Common myeloid progenitor, CD34-positive (primary cell): ENCODE results near the gene TRIM46. TPM values are rescaled to one million over a fixed set of nuclear protein-coding genes. Genes with fewer than 3 reads are reported as not detected.

Experiments used
- CTCF ChIA-PET: fragments of 350-600 bp; sonication (Branson Sonifier 250); formaldehyde crosslinking; loops from one replicate; lab custom pipeline; 2021; ENCODE audit warnings: antibody characterized with exemption; lab: Charles Lee
- POLR2A ChIA-PET: fragments of 350-600 bp; sonication (Branson Sonifier 250); formaldehyde crosslinking; loops from one replicate; lab custom pipeline; 2021; ENCODE audit warnings: antibody characterized with exemption; lab: Charles Lee
- DNase-seq, 3 donors: peaks; one replicate each; pipeline versions ENCODE4 v3.0.0 to v3.0.0-alpha.2; 2013
- H3K27ac ChIP-seq, 2 experiments: 1 replicate in 1 of 2; 2 replicates in 1 of 2; pipeline ENCODE4 v1.7.0; 2013; ENCODE audit warnings: inconsistent platforms in 2 of 2, low read length in 2 of 2, mild to moderate bottlenecking in 2 of 2, low read depth in 1 of 2, moderate library complexity in 1 of 2; ENCODE audit not compliant: severe bottlenecking in 2 of 2, insufficient read depth in 1 of 2, poor library complexity in 1 of 2
- H3K27me3 ChIP-seq, 5 experiments: replicated peaks in 2 of 5; 1 replicate in 3 of 5; 2 replicates in 2 of 5; pipeline versions ENCODE4 v1.6.1 to v1.7.0; 2013; ENCODE audit warnings: low read length in 4 of 5, mild to moderate bottlenecking in 2 of 5, moderate library complexity in 2 of 5, inconsistent platforms in 1 of 5; ENCODE audit not compliant: insufficient read depth in 5 of 5, control insufficient read depth in 4 of 5
- H3K36me3 ChIP-seq, 4 experiments: 1 replicate in 2 of 4; 2 replicates in 2 of 4; pipeline versions ENCODE4 v1.6.1 to v1.7.0; 2013; ENCODE audit warnings: low read length in 3 of 4, control low read depth in 1 of 4, mild to moderate bottlenecking in 1 of 4; ENCODE audit not compliant: control insufficient read depth in 4 of 4, insufficient read depth in 4 of 4
- H3K4me1 ChIP-seq, 4 experiments: 1 replicate in 3 of 4; 2 replicates in 1 of 4; pipeline versions ENCODE4 v1.6.1 to v1.7.1; 2013; ENCODE audit warnings: low read length in 3 of 4, mild to moderate bottlenecking in 3 of 4, control low read depth in 1 of 4, inconsistent platforms in 1 of 4, moderate library complexity in 1 of 4; ENCODE audit not compliant: control insufficient read depth in 4 of 4, insufficient read depth in 4 of 4; ENCODE audit errors: control extremely low read depth in 1 of 4
- H3K4me3 ChIP-seq, 7 experiments: 1 replicate in 4 of 7; 2 replicates in 3 of 7; pipeline versions ENCODE4 v1.5.1 to v1.7.0; 2013; ENCODE audit warnings: mild to moderate bottlenecking in 7 of 7, low read length in 6 of 7, moderate library complexity in 6 of 7, inconsistent platforms in 2 of 7, low read depth in 2 of 7, control low read depth in 1 of 7; ENCODE audit not compliant: insufficient read depth in 4 of 7, control insufficient read depth in 1 of 7; ENCODE audit errors: extremely low read depth in 1 of 7
- H3K9me3 ChIP-seq, 5 experiments: 1 replicate in 4 of 5; 2 replicates in 1 of 5; pipeline versions ENCODE4 v1.6.1 to v1.7.1; 2013; ENCODE audit warnings: low read length in 4 of 5, mild to moderate bottlenecking in 2 of 5, inconsistent platforms in 1 of 5, low read depth in 1 of 5, moderate library complexity in 1 of 5; ENCODE audit not compliant: control insufficient read depth in 4 of 5, insufficient read depth in 2 of 5; ENCODE audit errors: control extremely low read depth in 1 of 5
- WGBS: methylation state at CpG from one replicate; pipeline ENCODE4 v1.1.5; 2013; ENCODE audit not compliant: insufficient coverage; 5-methylcytosine and 5-hydroxymethylcytosine counted together
- polyA plus RNA-seq: library from polyadenylated mRNA; unstranded; fragments of 120-200 nt; gene quantifications from one replicate; pipeline ENCODE4 v1.2.1, GENCODE V29; 2013

The TRIM46 gene, protein sequence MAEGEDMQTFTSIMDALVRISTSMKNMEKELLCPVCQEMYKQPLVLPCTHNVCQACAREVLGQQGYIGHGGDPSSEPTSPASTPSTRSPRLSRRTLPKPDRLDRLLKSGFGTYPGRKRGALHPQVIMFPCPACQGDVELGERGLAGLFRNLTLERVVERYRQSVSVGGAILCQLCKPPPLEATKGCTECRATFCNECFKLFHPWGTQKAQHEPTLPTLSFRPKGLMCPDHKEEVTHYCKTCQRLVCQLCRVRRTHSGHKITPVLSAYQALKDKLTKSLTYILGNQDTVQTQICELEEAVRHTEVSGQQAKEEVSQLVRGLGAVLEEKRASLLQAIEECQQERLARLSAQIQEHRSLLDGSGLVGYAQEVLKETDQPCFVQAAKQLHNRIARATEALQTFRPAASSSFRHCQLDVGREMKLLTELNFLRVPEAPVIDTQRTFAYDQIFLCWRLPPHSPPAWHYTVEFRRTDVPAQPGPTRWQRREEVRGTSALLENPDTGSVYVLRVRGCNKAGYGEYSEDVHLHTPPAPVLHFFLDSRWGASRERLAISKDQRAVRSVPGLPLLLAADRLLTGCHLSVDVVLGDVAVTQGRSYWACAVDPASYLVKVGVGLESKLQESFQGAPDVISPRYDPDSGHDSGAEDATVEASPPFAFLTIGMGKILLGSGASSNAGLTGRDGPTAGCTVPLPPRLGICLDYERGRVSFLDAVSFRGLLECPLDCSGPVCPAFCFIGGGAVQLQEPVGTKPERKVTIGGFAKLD
- 16.2 TPM for polyA plus RNA-seq

DNA sequence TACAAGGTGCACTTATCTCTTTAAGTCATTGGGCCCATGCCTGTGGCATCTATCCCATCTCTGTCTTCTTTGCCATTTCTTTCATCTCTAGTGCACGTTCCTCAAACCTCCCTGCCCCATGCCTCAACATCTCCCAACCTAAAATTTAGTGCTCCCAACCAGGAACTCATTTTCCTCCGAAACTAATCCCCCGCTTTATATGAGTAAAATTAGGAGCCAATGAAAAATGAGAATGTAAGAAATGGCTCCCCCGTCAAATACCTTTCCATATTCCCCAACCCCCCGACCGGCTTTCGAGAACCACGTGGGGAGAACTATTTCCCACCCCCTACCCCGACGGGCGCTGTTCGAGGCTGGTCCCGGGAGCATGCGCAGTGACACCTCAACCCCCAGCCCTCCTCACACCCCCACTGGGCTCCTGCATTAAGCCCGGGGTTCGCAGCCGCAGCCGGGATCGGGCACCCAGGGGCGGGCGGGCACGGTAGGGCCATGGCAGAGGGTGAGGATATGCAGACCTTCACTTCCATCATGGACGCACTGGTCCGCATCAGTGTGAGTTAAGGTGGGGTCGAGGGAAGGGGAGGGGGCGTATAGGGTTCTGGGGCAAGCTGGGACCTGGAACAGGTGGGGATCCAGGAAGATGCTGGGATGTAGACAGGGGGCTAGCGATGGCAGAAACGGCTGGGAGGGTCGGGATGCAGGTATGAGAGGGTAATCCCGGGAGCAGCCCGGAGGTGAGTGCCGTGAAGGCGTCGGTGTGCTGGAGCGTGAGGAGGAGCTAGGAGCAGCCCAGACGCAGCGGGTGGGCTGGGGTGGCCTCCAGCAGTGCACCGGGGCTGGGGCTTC, at the start of gene TRIM46:
Gene TRIM46 (plus strand): TSS at position 372 of the 846 bp plus-strand sequence. CDS start 118 bp downstream, at position 490.
- Histone ChIP-seq H3K9me3 (no peaks in the 10 kb centered on the region), H3K27ac (peak within 1 kb of the TSS; percentile 84 to 93), H3K27me3 (no peaks in the 10 kb centered on the region), H3K4me3 (peak within 1 kb of the TSS; percentile 77 to 95 (median 88)), H3K36me3 (peaks cover 10 to 41% (median 22%) of the 10 kb centered on the region in 4 experiments), H3K4me1 (peaks cover 0 to 47% (median 39%) of the 10 kb centered on the region in 4 experiments)
- DNase-seq = peak; percentile 35 to 63 (median 61)
- ChIA-PET POLR2A (interaction anchor here (0.9 to 1.5 kb wide), 5 partner anchors 20 to 122 kb away, joined by 3 to 8 read pairs (median 5); partner anchors contain the start of genes ADAM15 and SLC50A1), CTCF (interaction anchor here (0.6 to 11.0 kb wide), 26 partner anchors 21 to 419 kb away, joined by 3 to 258 read pairs (median 5); partner anchors contain the start of genes DPM3, EFNA1, MTX1 and SLC50A1)
- WGBS = 0% methylated on average over 22 of the region's 38 CpGs

DNA sequence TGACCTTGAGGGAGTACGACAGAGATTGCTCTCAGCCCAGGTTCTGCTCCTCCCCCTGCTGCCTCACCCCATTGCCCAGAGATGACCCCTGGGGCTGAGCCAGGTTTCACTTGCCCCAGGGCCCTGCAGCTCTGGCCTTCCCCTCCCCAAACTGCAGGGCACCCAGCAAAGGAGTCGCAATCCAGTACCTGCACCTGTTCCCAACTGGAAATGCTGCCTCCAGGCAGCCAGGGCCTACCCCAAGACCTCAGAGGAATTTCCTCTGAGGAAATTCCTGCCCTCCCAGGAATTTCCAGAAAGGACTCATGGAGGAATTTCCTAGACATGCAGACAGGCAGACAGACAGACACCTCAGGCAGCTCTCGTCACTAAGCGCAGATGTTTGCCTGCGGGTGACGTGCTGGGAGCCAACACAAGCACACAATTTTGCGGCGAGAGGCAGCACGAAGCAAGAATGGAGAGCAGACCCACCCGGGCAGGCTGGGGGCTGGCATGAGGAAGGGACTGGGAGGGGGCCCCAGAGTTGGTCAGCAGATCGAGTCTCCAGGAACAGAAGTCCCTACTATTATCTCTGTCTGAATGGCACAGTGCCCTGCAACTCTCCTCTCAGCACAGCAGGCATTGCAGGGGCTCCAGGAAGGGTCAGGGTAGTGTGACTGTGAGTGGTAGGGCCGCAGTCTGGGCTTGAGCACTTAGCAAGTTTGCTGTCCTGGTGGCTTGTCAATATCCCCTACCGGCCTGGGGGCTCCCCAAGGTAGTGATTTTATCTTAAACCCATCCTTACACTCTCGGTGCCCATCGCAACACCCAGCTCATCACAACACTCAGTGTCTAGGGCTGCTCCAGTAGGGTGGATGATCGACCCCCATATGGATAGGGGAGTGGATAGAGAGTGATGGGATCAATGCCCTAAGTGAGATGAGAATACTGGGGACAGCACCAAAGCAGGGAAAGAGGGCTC, 48.9 kb upstream of the TRIM46 start:
- peaks cover 0 to 9% (median 3%) of the 10 kb centered on the region in 5 experiments for H3K27me3 ChIP-seq
- 91% methylated on average over 14 of the region's 16 CpGs for WGBS
- H3K9me3 ChIP-seq = no peaks in the 10 kb centered on the region
- H3K27ac ChIP-seq = no peak overlapping the region
- CTCF ChIA-PET = interaction anchor here (0.9 to 8.6 kb wide), 9 partner anchors 9 to 45 kb away, joined by 3 to 48 read pairs (median 5); no protein-coding TSS in a partner anchor
- DNase-seq = no peak
- peaks cover 3 to 38% (median 37%) of the 10 kb centered on the region in 4 experiments for H3K4me1 ChIP-seq
- POLR2A ChIA-PET = interaction anchor here (1.0 kb wide), 1 partner anchor 9 kb away, joined by 3 read pairs; no protein-coding TSS in a partner anchor
- H3K36me3 ChIP-seq = no peaks in the 10 kb centered on the region
- no peak overlapping the region for H3K4me3 ChIP-seq

DNA sequence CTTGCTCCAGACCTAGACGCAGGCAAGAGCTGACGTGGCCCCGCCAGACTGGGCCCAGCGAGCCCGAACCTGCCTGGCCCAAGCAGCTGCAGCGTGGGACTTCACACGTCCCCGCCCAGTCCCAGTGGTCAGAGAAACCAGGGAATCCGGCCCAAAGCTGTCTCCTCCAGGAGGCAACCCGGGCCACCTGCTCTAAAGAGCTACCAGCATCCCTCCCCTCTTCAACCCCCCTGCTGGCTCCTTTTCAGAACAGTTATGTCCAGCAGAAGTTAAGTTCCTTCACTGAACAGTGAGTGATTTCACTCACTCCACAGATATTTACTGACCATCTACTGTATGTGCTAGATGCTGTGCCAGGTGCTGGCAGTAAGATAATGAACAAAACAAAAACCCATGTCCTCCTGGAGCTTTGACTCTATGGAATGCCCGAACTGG, 48.1 kb upstream of the TRIM46 start:
- no peak for DNase-seq
- no peaks in the 10 kb centered on the region for H3K36me3 ChIP-seq
- WGBS = 95% methylated on average over 9 of the region's 11 CpGs
- H3K4me3 ChIP-seq = no peak overlapping the region
- peaks cover 0 to 9% (median 3%) of the 10 kb centered on the region in 5 experiments for H3K27me3 ChIP-seq
- H3K4me1 ChIP-seq = peaks cover 4 to 45% (median 44%) of the 10 kb centered on the region in 4 experiments
- ChIA-PET CTCF (interaction anchor here (1.1 to 8.6 kb wide), 10 partner anchors 7 to 46 kb away, joined by 3 to 48 read pairs (median 6); no protein-coding TSS in a partner anchor), POLR2A (interaction anchor here (1.0 kb wide), 1 partner anchor 10 kb away, joined by 3 read pairs; no protein-coding TSS in a partner anchor)
- no peaks in the 10 kb centered on the region for H3K9me3 ChIP-seq
- no peak overlapping the region for H3K27ac ChIP-seq

DNA sequence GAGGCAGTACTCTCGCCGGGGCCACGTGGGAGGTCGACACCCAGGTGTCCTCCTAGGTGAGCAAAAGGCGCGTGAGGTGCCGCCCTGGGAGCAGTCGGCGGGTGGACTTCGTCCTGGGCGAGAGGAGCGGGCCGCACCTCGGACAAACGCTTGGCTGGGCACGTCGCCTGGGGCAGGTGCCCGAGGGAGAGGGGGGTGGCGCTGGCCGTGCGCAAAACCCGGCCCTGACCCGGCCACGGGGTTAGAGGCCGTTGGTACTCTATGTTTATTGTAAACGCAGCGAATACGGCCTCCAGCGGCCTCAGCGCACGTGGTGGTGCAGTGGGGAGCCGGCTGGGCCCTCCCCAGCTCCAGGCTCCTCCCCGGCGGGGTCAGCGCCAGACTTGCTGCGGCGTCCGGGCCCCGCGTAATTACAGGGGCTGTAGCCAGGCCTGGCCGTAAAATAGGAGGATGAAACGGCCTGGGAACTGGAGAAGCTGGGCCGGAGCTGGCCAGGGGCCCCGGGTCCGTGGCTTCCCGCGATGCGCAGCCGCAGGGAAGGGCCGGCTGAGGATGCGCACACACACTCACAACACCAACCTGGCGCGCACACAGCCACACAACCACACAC, 47.6 kb upstream of the TRIM46 start:
- DNase-seq = no peak
- no peak overlapping the region for H3K27ac ChIP-seq
- ChIA-PET POLR2A (interaction anchor here (1.0 kb wide), 1 partner anchor 10 kb away, joined by 3 read pairs; no protein-coding TSS in a partner anchor), CTCF (interaction anchor here (1.0 to 8.6 kb wide), 11 partner anchors 8 to 46 kb away, joined by 3 to 48 read pairs (median 5); no protein-coding TSS in a partner anchor)
- peak overlapping the region in 2 of 7 experiments; percentile 85 to 87 for H3K4me3 ChIP-seq
- H3K4me1 ChIP-seq = peaks cover 9 to 51% (median 48%) of the 10 kb centered on the region in 4 experiments
- H3K27me3 ChIP-seq = peaks cover 0 to 9% (median 3%) of the 10 kb centered on the region in 5 experiments
- no peaks in the 10 kb centered on the region for H3K9me3 ChIP-seq
- H3K36me3 ChIP-seq = peaks cover 0 to under 1% (median 0%) of the 10 kb centered on the region in 4 experiments
- 71% methylated on average over 49 of the region's 53 CpGs for WGBS

DNA sequence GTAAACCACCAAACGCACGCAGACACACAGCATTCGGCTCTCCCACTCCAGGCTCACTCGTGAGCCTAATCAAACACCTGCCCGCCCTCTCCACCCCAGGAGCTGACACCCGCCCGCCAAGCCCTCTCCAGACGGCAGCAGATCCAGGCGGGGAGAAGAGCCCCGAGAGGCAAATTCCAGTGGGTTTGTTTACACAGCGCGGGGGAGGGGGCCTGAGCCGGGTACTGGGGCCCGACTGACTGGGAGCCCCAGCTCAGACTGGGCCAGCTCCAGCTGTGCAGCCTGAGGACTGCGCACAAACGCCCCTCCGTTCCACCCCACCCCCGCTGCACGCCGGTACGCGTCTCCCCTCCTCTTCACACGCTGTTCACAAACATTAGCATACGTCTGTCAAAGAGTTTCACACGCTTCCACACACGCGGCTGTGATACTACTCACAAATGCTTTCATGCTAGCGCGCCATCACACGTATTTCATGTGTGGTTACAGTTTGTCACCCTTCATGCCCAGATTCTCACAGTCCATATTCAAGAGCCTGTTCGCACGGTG, 47.0 kb upstream of the TRIM46 start:
- no peak overlapping the region for H3K27ac ChIP-seq
- CTCF ChIA-PET = interaction anchor here (1.0 to 8.6 kb wide), 7 partner anchors 9 to 45 kb away, joined by 3 to 48 read pairs (median 5); no protein-coding TSS in a partner anchor
- POLR2A ChIA-PET = no interaction called here
- peaks cover 9 to 54% (median 49%) of the 10 kb centered on the region in 4 experiments for H3K4me1 ChIP-seq
- peaks cover 0 to 6% (median 5%) of the 10 kb centered on the region in 4 experiments for H3K36me3 ChIP-seq
- peak in 2 of 3 donors; percentile 77 to 86 for DNase-seq
- peak overlapping the region in 5 of 7 experiments; percentile 64 to 87 (median 79) for H3K4me3 ChIP-seq
- WGBS = 12% methylated on average over 30 of the region's 32 CpGs
- H3K9me3 ChIP-seq = no peaks in the 10 kb centered on the region
- peaks cover 0 to 9% (median 3%) of the 10 kb centered on the region in 5 experiments for H3K27me3 ChIP-seq
